SK-N-SH treated with all-trans-retinoic acid at 6 μM for 48 hours (cell line): Measurements from ENCODE around the gene HDAC4.

ENCODE experiments used
- ATAC-seq: fragments of 200-7000 bp; cut with Tn5 transposase; 3 replicates; pipeline ENCODE4 v1.9.1; 2020; ENCODE audit warnings: mild to moderate bottlenecking, moderate library complexity
- ARNTL ChIP-seq: fragments of 450-650 bp; formaldehyde crosslinking; IDR thresholded peaks from 2 replicates; pipeline ENCODE4 v1.5.0; 2020; ENCODE audit warnings: low read depth, mild to moderate bottlenecking, moderate library complexity, borderline replicate concordance
- BACH2 ChIP-seq: fragments of 250-450 bp; sonication (Bioruptor Pico); IDR thresholded peaks from 2 replicates; pipeline ENCODE4 v1.9.0; 2021; ENCODE audit warnings: mild to moderate bottlenecking, borderline replicate concordance
- CREB5 ChIP-seq: fragments of 250-450 bp; sonication (Bioruptor Pico); IDR thresholded peaks from 2 replicates; pipeline ENCODE4 v1.5.1; 2020; ENCODE audit warnings: low read depth, mild to moderate bottlenecking, moderate library complexity
- CSDC2 ChIP-seq: fragments of 250-450 bp; sonication (Bioruptor Pico); IDR thresholded peaks from 2 replicates; pipeline ENCODE4 v1.5.0; 2020; ENCODE audit warnings: mild to moderate bottlenecking, moderate library complexity
- CSRNP3 ChIP-seq: fragments of 250-450 bp; sonication (Bioruptor Pico); IDR thresholded peaks from 2 replicates; pipeline ENCODE4 v1.5.1; 2021; ENCODE audit warnings: mild to moderate bottlenecking, moderate library complexity
- ESRRG ChIP-seq: fragments of 250-450 bp; sonication (Bioruptor Pico); IDR thresholded peaks from 2 replicates; pipeline ENCODE4 v1.6.1; 2021; ENCODE audit warnings: mild to moderate bottlenecking
- GLIS3 ChIP-seq: fragments of 250-450 bp; sonication (Bioruptor Pico); IDR thresholded peaks from 2 replicates; pipeline ENCODE4 v1.5.0; 2020; ENCODE audit warnings: mild to moderate bottlenecking, moderate library complexity
- ISL1 ChIP-seq: fragments of 250-450 bp; sonication (Bioruptor Pico); IDR thresholded peaks from 2 replicates; pipeline ENCODE4 v2.1.2; 2022; ENCODE audit warnings: mild to moderate bottlenecking, moderate library complexity
- OSR1 ChIP-seq: fragments of 250-450 bp; sonication (Bioruptor Pico); IDR thresholded peaks from 2 replicates; pipeline ENCODE4 v1.8.0; 2022; ENCODE audit warnings: moderate library complexity, mild to moderate bottlenecking, inconsistent platforms
- PATZ1 ChIP-seq: fragments of 250-450 bp; sonication (Bioruptor Pico); IDR thresholded peaks from 2 replicates; pipeline ENCODE4 v1.8.0; 2020; ENCODE audit warnings: mild to moderate bottlenecking, moderate library complexity, borderline replicate concordance
- POU6F1 ChIP-seq: fragments of 250-450 bp; sonication (Bioruptor Pico); IDR thresholded peaks from 2 replicates; pipeline ENCODE4 v1.8.0; 2021; ENCODE audit warnings: low read depth, mild to moderate bottlenecking, moderate library complexity, borderline replicate concordance
- PPARA ChIP-seq: fragments of 250-450 bp; sonication (Bioruptor Pico); IDR thresholded peaks from 2 replicates; pipeline ENCODE4 v1.5.0; 2020; ENCODE audit warnings: mild to moderate bottlenecking, borderline replicate concordance
- RARB ChIP-seq: fragments of 250-450 bp; sonication (Bioruptor Pico); IDR thresholded peaks from 2 replicates; pipeline ENCODE4 v1.8.0; 2021; ENCODE audit warnings: mild to moderate bottlenecking, moderate library complexity
- SNAI2 ChIP-seq: fragments of 250-450 bp; sonication (Bioruptor Pico); IDR thresholded peaks from 2 replicates; pipeline ENCODE4 v1.5.0; 2020; ENCODE audit warnings: mild to moderate bottlenecking, moderate library complexity
- TCF4 ChIP-seq: fragments of 250-450 bp; sonication (Bioruptor Pico); IDR thresholded peaks from 2 replicates; pipeline ENCODE4 v1.8.0; 2021; ENCODE audit warnings: mild to moderate bottlenecking, moderate library complexity, borderline replicate concordance
- TOX ChIP-seq: fragments of 250-450 bp; sonication (Bioruptor Pico); IDR thresholded peaks from 2 replicates; pipeline ENCODE4 v1.8.0; 2021; ENCODE audit warnings: mild to moderate bottlenecking, moderate library complexity, borderline replicate concordance
- TSHZ2 ChIP-seq: fragments of 250-450 bp; sonication (Bioruptor Pico); IDR thresholded peaks from 2 replicates; pipeline ENCODE4 v1.5.0; 2020; ENCODE audit warnings: mild to moderate bottlenecking, moderate library complexity
- ZC3H10 ChIP-seq: fragments of 250-450 bp; sonication (Bioruptor Pico); IDR thresholded peaks from 2 replicates; pipeline ENCODE4 v1.5.1; 2021; ENCODE audit warnings: mild to moderate bottlenecking, moderate library complexity
- ZFP3 ChIP-seq: fragments of 250-450 bp; sonication (Bioruptor Pico); IDR thresholded peaks from 2 replicates; pipeline ENCODE4 v1.5.0; 2020; ENCODE audit warnings: mild to moderate bottlenecking, moderate library complexity
- ZFP30 ChIP-seq: fragments of 450-650 bp; formaldehyde crosslinking; IDR thresholded peaks from 2 replicates; pipeline ENCODE4 v1.5.0; 2022; ENCODE audit warnings: mild to moderate bottlenecking, moderate library complexity
- ZNF565 ChIP-seq: fragments of 450-650 bp; formaldehyde crosslinking; conservative IDR thresholded peaks from 2 replicates; pipeline ENCODE4 v1.5.0; 2020; ENCODE audit warnings: low read depth, mild to moderate bottlenecking, moderate library complexity
- ZNF70 ChIP-seq: fragments of 450-650 bp; formaldehyde crosslinking; IDR thresholded peaks from 2 replicates; pipeline ENCODE4 v1.5.0; 2020; ENCODE audit warnings: mild to moderate bottlenecking, moderate library complexity
- ZNF8 ChIP-seq: fragments of 450-650 bp; formaldehyde crosslinking; IDR thresholded peaks from 2 replicates; pipeline ENCODE4 v1.5.0; 2020; ENCODE audit warnings: mild to moderate bottlenecking, moderate library complexity

Gene HDAC4

GRCh38 chr2:239142296-239142695 is 258.5 kb downstream of the HDAC4 start:
- no peak for ATAC-seq
- no peak for TF ChIP-seq ESRRG (CRISPR knock-in tag)
- TF ChIP-seq ZNF565, result no peak
- TF ChIP-seq ZNF8, result no peak
- no peak for TF ChIP-seq GLIS3 (CRISPR knock-in tag)
- TF ChIP-seq OSR1 (CRISPR knock-in tag), result no peak
- no peak for TF ChIP-seq RARB (CRISPR knock-in tag)
- no peak for TF ChIP-seq POU6F1
- no peak for TF ChIP-seq CSRNP3
- no peak for TF ChIP-seq TCF4 (CRISPR knock-in tag)
- no peak for TF ChIP-seq ARNTL
- no peak for TF ChIP-seq TSHZ2 (CRISPR knock-in tag)
- TF ChIP-seq ISL1 (CRISPR knock-in tag), result no peak
- no peak for TF ChIP-seq ZC3H10 (CRISPR knock-in tag)
- no peak for TF ChIP-seq PATZ1
- TF ChIP-seq BACH2 (CRISPR knock-in tag), result no peak

GRCh38 chr2:239141021-239141760 is 259.6 kb downstream of the HDAC4 start:
- no peak for ATAC-seq
- no peak for TF ChIP-seq ZFP3
- TF ChIP-seq PPARA (CRISPR knock-in tag), result no peak
- TF ChIP-seq ZNF565, result no peak
- TF ChIP-seq OSR1 (CRISPR knock-in tag), result no peak
- TF ChIP-seq PATZ1, result no peak
- TF ChIP-seq TOX (CRISPR knock-in tag), result no peak
- TF ChIP-seq ZNF70 (CRISPR knock-in tag), result no peak
- no peak for TF ChIP-seq CSDC2 (CRISPR knock-in tag)
- no peak for TF ChIP-seq TCF4 (CRISPR knock-in tag)
- no peak for TF ChIP-seq ZFP30 (CRISPR knock-in tag)
- TF ChIP-seq SNAI2 (CRISPR knock-in tag), result no peak
- no peak for TF ChIP-seq ISL1 (CRISPR knock-in tag)
- no peak for TF ChIP-seq GLIS3 (CRISPR knock-in tag)
- no peak for TF ChIP-seq POU6F1
- no peak for TF ChIP-seq CREB5
- TF ChIP-seq BACH2 (CRISPR knock-in tag), result no peak
- TF ChIP-seq ESRRG (CRISPR knock-in tag), result no peak
